Left renal pelvis (tissue), 4 donors: ENCODE data around the gene MYOM1. TPM values are rescaled to one million over a fixed set of nuclear protein-coding genes. Genes with fewer than 3 reads are reported as not detected.
"Not testable (repeated sequence)": the region's sequence is repeated elsewhere in the genome, so short reads cannot be mapped to it uniquely, and the experiment has no call there.

Experiments used
- DNase-seq, 4 donors: peaks; one replicate each; pipeline ENCODE4 v3.0.0-alpha.2; 2013; ENCODE audit warnings: low read depth in 4 of 4, low spot score in 3 of 4
- polyA plus RNA-seq, 4 donors: library from polyadenylated mRNA; unstranded; fragments of 120-200 nt; gene quantifications; one replicate each; pipeline ENCODE4 v1.2.1, GENCODE V29; 2013; ENCODE audit not compliant: insufficient read length in 4 of 4

The MYOM1 gene
- polyA plus RNA-seq, 4 donors = 6.7 to 11.7 (median 7.7) TPM

DNA sequence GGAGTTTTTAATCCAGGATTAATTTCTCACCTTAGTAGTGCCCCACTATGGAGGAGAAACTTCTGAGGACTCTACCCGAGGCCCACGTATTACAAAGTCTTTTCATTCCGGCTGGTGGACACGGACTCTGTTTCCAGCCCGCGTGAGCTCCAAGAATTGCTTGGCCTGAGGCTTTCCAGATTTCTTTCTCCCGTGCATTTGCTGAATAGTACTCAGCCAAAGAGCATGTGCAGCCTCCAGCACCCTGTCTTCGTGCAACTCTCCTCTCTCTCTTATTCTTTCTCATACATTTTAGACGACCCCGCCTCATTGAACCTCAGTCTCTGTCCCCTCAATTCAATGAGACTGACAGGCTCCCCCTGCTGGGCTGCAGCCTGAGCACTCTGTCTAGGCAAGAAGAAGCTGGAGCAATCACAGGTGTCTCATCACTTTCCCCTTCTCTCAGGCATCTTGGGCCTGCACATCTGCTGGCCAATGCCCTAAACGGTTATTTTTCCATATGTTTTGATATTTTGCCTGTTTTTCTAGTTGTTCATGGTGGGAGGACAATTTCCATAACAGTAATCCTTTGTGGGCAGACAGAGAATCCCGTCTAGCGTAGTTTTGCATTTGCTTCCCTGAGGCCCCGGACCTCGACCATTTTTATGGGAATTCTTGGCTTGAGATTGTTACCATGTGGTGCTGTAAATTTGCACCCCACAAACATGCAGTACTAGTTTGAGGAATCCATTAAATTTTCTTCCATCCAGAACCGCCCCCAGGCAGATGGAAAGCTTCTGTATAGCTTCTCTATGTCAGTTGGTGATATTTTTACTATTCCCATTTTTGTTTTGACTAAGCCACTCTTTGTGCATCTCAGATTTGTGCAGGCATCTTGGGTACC, 156.7 kb downstream of the MYOM1 start:
- no peak for DNase-seq

DNA sequence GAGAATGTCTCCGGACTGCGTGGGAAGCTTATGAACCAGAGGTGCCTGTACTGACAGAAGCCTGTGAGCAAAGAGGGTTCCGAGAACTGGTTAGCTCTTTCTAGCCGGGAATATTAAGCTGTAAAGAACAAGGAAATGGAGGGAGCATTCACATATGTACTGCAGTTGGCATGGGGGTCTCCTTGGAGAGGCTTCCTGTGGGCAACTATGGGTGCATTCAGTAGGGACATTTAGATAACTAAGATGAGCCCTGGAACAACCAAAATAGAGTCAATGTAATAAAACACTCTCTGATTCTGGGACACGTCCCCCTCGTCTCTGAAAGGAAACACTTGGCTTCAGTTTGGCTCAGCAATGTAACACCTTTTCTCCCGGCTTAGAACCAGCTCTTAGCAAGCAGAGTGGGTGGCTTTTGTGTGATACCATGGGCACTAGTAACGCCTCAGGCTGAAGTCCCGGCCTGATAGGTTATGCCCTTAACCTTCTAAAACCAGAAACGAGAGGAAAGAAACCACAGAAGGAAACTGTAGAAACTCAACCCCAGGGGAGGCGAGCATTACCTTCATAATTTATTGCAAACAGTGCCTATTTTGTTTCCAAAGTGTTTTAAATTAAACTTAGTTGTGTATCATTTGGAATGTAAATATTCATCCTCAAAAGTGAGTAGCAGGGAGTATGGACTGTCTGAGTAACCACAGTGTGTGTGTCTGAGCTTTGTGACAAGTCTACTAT, 158.0 kb downstream of the MYOM1 start:
- DNase-seq = no peak

DNA sequence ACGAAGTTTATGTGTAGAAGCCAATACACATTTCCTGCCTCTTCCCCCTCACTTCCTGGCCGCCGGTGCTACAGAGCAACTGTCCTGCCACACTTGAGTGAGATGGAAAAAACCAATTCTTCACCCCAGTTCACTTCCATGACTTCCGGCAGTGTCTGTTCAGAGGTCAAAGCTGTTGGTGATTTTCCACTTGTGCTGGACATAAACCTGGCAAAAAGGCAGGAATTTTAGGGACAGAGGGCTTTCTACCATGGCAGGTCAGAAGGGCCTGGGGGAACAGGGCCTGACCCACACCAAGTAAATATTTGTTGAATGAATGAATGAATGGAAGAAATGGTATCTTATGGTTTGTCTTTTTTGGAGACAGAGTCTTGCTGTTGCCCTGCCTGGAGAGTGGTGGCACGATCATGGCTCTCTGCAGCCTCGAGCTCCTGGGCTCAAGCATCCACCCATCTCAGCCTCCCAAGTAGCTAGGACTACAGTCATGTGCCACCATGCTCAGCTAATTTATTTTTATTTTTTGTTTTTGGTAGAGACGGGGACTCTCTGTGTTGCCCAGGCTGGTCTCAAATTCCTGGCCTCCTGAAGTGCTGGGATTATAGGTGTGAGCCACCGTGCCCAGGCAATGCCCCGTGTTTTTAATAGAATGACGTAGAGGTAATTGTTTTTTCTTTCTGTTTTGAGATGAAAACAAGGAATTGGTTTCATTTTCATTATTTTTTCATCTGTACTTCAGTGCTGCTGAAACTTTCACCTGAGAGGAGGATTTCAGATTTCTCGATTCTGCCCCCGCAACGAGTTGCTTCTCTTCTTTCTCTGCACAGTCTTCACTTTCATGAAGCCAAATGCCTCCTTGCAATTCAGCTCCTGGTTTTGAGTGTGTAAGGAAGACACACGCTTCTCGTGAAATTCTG, 158.8 kb downstream of the MYOM1 start:
- no peak for DNase-seq

DNA sequence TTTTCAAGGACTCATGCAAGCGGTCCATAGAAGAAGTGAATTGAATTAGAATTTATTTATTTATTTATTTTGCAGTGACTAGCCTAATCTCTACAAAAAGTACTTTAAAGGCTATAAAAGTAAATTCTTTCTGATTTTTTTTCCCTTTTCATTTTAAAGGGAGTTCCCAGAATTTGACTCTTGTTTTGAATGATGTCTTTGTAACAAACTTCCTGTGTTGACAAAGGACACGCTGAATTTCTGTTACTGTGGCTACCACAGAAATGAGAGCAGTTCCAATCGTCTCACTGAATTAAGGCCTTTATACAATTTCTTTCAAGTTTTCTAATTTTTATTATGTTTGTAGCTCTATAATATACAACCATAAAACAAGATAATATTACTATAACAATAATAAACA, 160.5 kb downstream of the MYOM1 start:
- no peak for DNase-seq

DNA sequence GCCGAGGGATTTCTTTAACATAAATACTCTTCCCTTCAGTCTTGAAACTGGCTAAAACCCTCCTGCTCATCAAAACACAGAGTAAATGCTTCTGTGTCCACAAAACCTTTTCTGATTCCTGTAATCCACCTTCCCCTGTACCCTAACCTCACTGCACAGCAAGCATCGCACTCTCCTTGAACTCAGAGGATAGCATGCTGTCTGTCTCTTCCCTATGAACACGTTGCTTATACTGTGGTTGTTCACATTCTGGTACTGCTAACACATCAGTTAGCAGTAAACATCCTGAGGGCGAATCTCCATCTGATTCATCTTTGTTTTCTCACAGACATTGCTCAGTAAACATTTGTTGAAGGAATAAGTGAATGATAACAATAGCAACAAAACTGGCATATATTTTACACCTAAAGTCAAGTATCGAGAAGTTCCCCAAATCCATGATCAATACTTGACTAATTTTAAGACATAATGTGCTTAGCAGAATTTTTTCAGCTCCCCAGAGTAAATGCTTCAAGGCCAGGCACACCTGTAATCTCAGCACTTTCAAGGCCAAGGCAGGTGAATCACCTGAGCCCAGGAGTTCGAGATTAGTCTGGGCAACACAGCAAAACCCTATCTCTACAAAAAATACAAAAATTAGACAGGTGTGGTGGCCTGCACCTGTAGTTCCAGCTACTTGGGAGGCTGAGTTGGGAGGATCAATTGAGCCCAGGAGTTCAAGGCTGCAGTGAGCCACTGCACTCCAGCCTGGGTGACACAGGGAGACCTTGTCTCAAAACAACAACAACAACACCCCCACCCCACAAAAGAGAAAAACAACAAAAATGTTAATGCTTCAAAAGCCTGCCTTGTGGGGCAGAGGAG, 161.2 kb downstream of the MYOM1 start:
- DNase-seq = no peak

DNA sequence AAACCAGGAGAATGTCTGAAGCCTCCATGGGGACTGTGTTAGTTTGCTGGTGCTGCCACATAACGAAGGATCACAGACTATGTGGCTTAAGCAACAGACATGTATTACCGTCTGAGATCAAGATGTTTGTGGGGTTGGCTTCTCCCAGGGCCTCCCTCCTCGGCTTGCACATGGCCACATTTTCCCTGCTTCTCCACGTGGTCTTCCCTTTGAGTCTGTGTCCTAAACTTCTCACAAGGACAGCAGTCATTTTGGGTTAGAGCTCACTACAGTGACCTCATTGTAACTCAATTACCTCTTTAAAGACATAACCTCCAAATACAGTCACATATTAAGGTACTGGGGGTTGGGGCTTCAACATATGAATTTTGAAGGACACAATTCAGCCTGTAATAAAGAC, 162.2 kb downstream of the MYOM1 start:
- DNase-seq = no peak

DNA sequence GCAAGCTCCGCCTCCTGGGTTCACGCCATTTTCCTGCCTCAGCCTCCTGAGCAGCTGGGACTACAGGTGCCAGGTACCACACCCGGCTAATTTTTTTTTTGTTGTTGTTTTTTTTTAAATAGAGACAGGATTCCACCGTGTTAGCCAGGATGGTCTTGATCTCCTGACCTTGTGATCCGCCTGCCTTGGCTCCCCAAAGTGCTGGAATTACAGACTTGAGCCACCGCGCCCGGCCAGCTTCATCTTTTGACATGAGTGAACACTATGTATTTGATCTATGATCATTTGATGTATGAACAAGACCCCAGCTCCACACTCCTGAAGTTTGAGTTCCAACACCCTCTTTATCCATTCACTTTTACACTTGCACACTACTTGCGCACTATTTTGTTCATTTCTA, 163.5 kb downstream of the MYOM1 start:
- no peak for DNase-seq

DNA sequence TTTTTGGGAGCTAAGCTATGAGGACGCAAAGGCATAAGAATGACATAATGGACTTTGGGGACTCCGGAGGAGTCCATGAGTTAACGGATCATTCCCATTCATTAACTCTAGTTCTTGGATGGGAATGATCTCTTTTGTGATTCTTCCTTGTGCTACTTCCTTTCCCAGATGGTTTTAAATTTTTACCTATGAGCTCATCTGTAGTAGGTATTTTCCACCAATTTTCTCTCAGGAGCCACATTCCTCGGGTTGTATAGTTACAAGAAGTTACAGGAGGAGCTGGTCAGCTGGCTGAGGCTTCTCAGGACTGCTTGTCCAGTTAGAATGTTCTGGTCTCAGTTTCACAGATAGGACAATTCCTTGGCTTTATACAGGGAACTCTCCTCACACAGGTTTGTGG, 164.0 kb downstream of the MYOM1 start:
- no peak for DNase-seq

DNA sequence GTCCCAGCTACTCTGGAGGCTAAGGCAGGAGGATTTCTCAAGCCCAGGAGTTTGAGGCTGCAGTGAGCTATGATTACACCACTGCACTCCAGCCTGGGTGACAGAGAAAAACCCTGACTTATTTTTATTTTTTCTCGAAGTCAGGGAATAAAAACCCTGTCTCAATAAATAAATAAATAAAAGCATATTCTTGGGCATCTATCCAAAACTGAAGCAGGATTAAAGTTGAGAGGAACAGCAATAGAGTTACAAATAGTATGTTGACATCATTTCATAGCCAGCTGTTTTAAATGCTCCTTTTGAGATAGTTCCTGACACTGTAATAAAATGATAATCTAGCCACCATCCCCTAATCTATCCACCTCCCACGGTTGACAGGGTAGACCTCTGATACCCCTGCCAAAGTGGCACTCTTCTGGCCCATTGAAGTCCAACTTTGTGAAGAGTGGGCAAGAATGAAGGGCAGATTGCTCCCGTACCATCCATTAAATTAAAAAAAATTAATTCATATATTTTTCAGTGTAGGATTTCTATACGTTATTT, 164.5 kb downstream of the MYOM1 start:
- no peak for DNase-seq

DNA sequence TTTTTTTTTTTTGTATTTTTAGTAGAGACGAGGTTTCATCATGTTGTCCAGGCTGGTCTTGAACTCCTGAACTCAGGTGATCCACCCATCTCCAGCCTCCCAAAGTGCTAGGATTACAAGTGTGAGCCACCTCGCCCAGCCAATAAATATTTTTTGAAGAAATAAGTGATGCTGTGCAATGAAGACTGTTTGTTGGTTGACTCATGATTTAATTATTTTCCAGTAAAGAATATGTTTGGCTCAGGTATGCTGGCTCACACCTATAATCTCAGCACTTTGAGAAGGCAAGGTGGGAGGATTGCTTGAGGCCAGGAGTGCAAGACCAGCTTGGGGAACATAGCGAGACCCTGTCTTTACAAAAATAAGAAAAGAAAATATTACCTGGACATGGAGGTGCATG, 165.0 kb downstream of the MYOM1 start:
- DNase-seq = no peak

DNA sequence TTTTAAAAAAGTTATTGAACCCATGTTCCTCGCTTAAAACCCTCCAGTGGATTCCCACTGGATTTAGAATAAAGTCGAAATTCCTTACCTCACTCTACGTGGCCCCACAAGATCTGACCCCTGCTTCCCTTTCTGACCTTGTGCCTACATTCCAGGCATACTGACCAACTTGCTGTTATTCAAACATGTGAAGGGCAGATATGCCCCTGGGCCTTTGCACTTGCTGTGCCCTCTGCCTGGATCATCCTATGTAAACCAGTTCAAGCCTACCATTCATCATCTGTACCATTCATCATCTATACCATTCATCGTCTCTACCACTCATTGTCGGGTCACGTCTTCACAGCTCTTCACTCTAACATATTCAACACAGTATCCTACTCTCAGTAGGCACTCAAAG, 165.6 kb downstream of the MYOM1 start:
- DNase-seq = no peak

DNA sequence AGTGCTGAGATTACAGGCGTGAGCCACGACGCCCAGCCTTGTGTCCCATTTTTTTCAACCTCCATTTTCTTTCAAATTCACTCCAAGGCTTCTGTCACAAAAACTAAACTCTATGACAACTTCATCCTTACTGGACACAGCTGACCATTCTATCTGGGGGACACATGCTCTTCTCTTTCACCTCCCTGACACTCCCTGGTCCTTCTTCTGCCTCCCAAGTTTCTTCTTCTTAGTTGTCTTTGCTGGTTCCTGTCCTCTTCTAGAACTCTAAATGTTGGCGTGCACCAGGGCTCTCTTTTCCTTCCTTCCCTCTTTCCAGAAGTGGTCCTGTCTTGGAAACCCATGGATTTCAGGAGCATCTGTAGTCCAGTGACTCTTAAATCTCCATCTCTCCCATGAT, 166.7 kb downstream of the MYOM1 start:
- DNase-seq = no peak

DNA sequence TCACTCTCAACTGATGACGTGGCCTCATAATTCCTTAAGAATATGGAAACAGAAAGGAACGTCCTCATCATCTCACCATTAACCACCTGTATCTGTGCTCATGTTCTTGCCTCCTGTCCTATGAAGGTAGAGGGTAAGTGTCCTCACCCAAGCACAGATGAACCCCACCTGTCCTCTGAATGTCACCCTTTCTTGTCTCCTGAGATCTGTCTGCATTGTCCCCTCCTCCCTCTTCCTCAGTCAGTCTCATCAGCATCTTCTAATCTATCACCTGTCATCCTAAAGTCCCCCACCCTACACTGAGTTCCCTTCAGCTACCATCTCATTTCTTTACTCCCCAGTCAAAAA, 167.4 kb downstream of the MYOM1 start:
- no peak for DNase-seq

DNA sequence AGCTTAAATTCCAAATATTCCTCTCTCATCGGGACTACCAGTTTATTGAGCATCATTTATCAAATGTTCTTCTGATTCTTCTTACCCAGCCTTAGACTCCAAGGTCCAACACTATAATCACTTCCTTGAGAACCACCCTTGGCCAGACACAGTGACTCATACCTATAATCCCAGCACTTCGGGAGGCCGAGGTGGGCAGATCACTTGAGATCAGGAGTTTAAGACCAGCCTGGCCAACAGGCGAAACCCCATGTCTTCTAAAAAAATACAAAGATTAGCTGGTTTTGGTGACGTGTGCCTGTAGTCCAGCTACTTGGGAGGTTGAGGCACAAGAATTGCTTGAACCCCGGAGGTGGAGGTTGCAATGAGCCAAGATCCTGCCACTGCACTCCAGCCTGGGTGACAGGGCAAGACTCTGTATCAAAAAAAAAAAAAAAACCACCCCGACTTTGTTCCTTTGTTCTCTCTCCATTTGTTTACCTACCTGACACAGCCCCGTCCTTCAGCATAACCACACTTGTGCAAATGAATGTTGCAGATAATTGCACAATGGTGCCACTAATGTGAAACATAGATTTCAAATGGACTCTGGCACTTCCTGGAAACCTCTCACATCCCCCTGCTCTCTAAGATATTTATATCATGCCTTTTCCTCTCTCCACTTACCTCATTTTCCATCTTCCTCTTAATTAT, 167.9 kb downstream of the MYOM1 start:
- no peak for DNase-seq

DNA sequence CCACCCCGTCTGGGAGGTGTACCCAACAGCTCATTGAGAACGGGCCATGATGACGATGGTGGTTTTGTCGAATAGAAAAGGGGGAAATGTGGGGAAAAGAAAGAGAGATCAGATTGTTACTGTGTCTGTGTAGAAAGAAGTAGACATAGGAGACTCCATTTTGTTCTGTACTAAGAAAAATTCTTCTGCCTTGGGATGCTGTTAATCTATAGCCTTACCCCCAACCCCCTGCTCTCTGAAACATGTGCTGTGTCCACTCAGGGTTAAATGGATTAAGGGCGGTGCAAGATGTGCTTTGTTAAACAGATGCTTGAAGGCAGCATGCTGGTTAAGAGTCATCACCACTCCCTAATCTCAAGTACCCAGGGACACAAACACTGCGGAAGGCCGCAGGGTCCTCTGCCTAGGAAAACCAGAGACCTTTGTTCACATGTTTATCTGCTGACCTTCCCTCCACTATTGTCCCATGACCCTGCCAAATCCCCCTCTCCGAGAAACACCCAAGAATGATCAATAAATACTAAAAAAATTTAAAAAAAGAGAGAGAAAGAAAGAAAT, 169.8 kb downstream of the MYOM1 start:
- not testable (repeated sequence) for DNase-seq

DNA sequence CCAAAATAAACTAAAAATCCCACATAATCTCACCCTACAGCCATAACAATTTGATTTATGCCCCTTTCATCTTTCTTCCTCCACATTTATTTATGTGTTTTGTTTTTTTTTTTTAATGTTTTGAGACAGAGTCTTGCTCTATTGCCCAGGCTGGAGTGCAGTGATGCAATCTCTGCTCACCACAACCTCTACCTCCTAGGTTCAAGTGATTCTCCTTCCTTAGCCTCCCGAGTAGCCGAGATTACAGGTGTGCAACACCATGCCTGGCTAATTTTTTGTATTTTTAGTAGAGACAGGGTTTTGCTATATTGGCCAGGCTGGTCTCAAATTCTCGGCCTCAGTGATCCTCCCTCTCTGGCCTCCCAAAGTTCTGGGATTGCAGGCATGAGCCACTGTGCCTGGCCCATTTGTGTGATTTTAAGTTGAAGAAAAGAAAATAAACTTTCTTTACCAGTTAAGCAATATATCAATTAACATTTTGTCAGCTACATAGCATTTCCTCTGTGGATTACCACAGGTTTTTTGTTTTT, 170.9 kb downstream of the MYOM1 start:
- no peak for DNase-seq

DNA sequence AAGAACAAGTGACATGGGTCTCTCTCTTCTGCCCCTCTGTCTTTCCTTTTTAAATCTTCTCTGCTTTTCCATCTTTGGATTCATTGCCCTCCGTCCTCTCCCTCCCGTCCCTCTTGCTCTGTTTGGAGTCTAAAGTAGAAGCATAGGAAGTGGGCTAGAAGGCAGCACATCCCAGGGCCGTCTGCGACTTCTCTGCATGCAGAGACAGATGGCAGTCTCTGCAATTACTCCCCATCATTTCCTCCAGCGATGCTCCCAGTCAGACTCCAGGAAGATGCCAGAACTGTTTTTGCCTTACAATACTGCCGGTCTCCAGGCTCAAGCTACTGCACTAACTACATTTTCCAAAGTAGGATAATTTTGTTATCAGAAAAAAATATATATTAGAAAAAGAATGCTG, 171.6 kb downstream of the MYOM1 start:
- no peak for DNase-seq

DNA sequence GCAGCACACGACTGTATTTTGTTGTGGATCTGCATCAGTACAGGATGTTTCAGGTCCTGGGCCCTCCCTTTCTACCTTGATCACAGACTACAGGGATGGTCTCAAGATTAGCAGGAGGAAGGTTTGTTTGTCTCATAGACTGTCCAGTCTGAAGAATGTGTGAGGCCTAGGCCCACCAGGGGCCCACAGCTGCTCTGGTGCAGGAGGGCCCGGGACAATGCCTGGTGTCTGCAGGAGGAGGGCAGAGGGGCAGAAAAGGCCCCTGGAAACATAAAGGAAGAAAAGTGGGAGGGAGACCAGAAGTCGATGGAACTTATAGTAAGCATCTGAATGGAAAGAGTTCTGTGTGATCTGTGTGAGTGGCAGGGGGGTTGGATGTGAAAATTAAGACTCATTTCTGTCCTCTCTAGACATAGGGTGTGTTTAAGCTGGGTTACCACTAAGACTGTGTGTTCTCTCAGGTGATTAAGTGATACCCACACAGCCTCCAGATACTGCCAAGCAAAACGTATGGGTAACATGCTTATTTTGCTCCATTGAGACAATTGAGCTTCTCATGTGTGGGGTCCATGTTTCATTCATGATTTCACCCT, 173.5 kb downstream of the MYOM1 start:
- no peak for DNase-seq
